ENCODE results near the gene TNF. TPM values are rescaled to one million over a fixed set of nuclear protein-coding genes. Genes with fewer than 3 reads are reported as not detected.
A peak's percentile ranks its signal among the peaks of the same experiment; 100 is the strongest.

Gene TNF
- total and polyA plus RNA-seq, 2 donors from 2014 or later, result 0.69 to 5.4 TPM

DNA sequence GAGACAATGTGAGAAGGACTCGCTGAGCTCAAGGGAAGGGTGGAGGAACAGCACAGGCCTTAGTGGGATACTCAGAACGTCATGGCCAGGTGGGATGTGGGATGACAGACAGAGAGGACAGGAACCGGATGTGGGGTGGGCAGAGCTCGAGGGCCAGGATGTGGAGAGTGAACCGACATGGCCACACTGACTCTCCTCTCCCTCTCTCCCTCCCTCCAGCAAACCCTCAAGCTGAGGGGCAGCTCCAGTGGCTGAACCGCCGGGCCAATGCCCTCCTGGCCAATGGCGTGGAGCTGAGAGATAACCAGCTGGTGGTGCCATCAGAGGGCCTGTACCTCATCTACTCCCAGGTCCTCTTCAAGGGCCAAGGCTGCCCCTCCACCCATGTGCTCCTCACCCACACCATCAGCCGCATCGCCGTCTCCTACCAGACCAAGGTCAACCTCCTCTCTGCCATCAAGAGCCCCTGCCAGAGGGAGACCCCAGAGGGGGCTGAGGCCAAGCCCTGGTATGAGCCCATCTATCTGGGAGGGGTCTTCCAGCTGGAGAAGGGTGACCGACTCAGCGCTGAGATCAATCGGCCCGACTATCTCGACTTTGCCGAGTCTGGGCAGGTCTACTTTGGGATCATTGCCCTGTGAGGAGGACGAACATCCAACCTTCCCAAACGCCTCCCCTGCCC, 1.7 kb downstream of the TNF start:
- TF ChIP-seq, protein P1, sequence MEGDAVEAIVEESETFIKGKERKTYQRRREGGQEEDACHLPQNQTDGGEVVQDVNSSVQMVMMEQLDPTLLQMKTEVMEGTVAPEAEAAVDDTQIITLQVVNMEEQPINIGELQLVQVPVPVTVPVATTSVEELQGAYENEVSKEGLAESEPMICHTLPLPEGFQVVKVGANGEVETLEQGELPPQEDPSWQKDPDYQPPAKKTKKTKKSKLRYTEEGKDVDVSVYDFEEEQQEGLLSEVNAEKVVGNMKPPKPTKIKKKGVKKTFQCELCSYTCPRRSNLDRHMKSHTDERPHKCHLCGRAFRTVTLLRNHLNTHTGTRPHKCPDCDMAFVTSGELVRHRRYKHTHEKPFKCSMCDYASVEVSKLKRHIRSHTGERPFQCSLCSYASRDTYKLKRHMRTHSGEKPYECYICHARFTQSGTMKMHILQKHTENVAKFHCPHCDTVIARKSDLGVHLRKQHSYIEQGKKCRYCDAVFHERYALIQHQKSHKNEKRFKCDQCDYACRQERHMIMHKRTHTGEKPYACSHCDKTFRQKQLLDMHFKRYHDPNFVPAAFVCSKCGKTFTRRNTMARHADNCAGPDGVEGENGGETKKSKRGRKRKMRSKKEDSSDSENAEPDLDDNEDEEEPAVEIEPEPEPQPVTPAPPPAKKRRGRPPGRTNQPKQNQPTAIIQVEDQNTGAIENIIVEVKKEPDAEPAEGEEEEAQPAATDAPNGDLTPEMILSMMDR (IDR thresholded peaks at IDR 0.05; ENCODE audit: borderline replicate concordance, extremely low read depth, insufficient read depth), result no peak
- FAIRE-seq (no peak), DNase-seq (no peak)
- Histone ChIP-seq H3K27ac (ENCODE audit: low read depth in 2 of 2, low read length in 2 of 2) (no peak overlapping the region), H3K27me3 (ENCODE audit: control insufficient read depth, insufficient read depth, low read length) (no peaks in the 10 kb centered on the region), H3K4me3 (ENCODE audit: low read length in 3 of 3) (no peak overlapping the region), H3K4me1 (ENCODE audit: control insufficient read depth in 2 of 3, insufficient read depth in 2 of 3, low read depth in 1 of 3, low read length in 3 of 3) (peaks cover 0 to 7% (median 5%) of the 10 kb centered on the region in 3 donors), H3K36me3 (ENCODE audit: control insufficient read depth in 2 of 3, insufficient read depth in 3 of 3, low read length in 3 of 3) (no peaks in the 10 kb centered on the region), H3K9ac (ENCODE audit: low read length in 3 of 3) (no peak overlapping the region), H3K9me3 (ENCODE audit: control insufficient read depth in 2 of 3, insufficient read depth in 1 of 3, low read length in 3 of 3) (no peaks in the 10 kb centered on the region)
- intact Hi-C loops (cut with DNase I), result no loop called here

DNA sequence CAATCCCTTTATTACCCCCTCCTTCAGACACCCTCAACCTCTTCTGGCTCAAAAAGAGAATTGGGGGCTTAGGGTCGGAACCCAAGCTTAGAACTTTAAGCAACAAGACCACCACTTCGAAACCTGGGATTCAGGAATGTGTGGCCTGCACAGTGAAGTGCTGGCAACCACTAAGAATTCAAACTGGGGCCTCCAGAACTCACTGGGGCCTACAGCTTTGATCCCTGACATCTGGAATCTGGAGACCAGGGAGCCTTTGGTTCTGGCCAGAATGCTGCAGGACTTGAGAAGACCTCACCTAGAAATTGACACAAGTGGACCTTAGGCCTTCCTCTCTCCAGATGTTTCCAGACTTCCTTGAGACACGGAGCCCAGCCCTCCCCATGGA, 2.2 kb downstream of the TNF start:
- H3K27me3 ChIP-seq (ENCODE audit: control insufficient read depth, insufficient read depth, low read length), result no peaks in the 10 kb centered on the region
- H3K4me3 ChIP-seq (ENCODE audit: low read length in 3 of 3), result no peak overlapping the region
- peaks cover 0 to 7% (median 5%) of the 10 kb centered on the region in 3 donors for H3K4me1 ChIP-seq (ENCODE audit: control insufficient read depth in 2 of 3, insufficient read depth in 2 of 3, low read depth in 1 of 3, low read length in 3 of 3)
- FAIRE-seq (no peak), DNase-seq (no peak)
- intact Hi-C loops (cut with DNase I), result no loop called here
- H3K9me3 ChIP-seq (ENCODE audit: control insufficient read depth in 2 of 3, insufficient read depth in 1 of 3, low read length in 3 of 3), result no peaks in the 10 kb centered on the region
- no peak overlapping the region for H3K9ac ChIP-seq (ENCODE audit: low read length in 3 of 3)
- no peaks in the 10 kb centered on the region for H3K36me3 ChIP-seq (ENCODE audit: control insufficient read depth in 2 of 3, insufficient read depth in 3 of 3, low read length in 3 of 3)
- no peak overlapping the region for H3K27ac ChIP-seq (ENCODE audit: low read depth in 2 of 2, low read length in 2 of 2)
- TF ChIP-seq, protein P1 (IDR thresholded peaks at IDR 0.05; ENCODE audit: borderline replicate concordance, extremely low read depth, insufficient read depth), result no peak

DNA sequence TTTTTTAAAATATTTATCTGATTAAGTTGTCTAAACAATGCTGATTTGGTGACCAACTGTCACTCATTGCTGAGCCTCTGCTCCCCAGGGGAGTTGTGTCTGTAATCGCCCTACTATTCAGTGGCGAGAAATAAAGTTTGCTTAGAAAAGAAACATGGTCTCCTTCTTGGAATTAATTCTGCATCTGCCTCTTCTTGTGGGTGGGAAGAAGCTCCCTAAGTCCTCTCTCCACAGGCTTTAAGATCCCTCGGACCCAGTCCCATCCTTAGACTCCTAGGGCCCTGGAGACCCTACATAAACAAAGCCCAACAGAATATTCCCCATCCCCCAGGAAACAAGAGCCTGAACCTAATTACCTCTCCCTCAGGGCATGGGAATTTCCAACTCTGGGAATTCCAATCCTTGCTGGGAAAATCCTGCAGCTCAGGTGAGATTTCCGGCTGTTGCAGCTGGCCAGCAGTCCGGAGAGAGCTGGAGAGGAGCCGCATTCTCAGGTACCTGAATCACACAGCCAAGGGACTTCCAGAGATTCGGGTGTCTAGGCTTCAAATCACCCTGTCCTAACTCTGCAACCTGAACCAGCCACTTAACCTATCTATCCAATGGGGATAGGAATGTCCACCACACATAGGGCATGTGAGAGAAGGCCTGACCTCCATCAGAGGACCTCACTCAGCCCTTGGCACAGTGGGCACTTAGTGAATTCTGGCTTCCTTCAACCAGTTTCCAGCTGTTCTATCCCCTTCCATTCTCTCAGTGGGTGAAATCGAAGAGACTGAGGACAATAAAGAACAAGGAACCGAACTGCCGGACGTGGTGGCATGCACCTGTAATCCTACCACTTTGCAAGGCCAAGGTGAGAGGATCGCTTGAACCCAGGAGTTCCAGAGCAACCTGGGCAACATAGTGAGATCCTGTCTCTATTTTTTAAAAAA, 3.1 kb downstream of the TNF start:
- TF ChIP-seq, protein P1 (IDR thresholded peaks at IDR 0.05; ENCODE audit: borderline replicate concordance, extremely low read depth, insufficient read depth), result no peak
- Histone ChIP-seq H3K4me3 (ENCODE audit: low read length in 3 of 3) (no peak overlapping the region), H3K4me1 (ENCODE audit: control insufficient read depth in 2 of 3, insufficient read depth in 2 of 3, low read depth in 1 of 3, low read length in 3 of 3) (peaks cover 0 to 7% (median 5%) of the 10 kb centered on the region in 3 donors), H3K9me3 (ENCODE audit: control insufficient read depth in 2 of 3, insufficient read depth in 1 of 3, low read length in 3 of 3) (no peaks in the 10 kb centered on the region), H3K9ac (ENCODE audit: low read length in 3 of 3) (no peak overlapping the region), H3K36me3 (ENCODE audit: control insufficient read depth in 2 of 3, insufficient read depth in 3 of 3, low read length in 3 of 3) (no peaks in the 10 kb centered on the region), H3K27me3 (ENCODE audit: control insufficient read depth, insufficient read depth, low read length) (no peaks in the 10 kb centered on the region), H3K27ac (ENCODE audit: low read depth in 2 of 2, low read length in 2 of 2) (no peak overlapping the region)
- DNase-seq (peak in 2 of 5 donors; percentile 46 to 50), FAIRE-seq (no peak)
- intact Hi-C loops (cut with DNase I), result no loop called here

Data from kidney (tissue), 14 donors.